Loucy (cell line): Measurements from ENCODE around the gene SEMA5A.

Source experiments
- CTCF ChIP-seq: fragments of 200-600 bp; sonication (generic); conservative IDR thresholded peaks from 2 replicates; pipeline ENCODE4 v1.5.1; 2014; ENCODE audit warnings: mild to moderate bottlenecking, antibody characterized with exemption, low read length
- EZH2phosphoT487 ChIP-seq: fragments of 200-600 bp; IDR thresholded peaks from 2 replicates; pipeline ENCODE4 v1.6.1; 2018; ENCODE audit warnings: antibody characterized with exemption, mild to moderate bottlenecking, moderate library complexity, borderline replicate concordance

- TF ChIP-seq CTCF (no peak), EZH2phosphoT487 (no peak)
Observed at GRCh38 chr5:9302218-9302617, 243.7 kb downstream of the SEMA5A start.
